Panc1 (cell line): ENCODE results near the gene NBEAL1.

Experiments
- POLR2AphosphoS5 ChIP-seq: IDR thresholded peaks from 2 replicates; pipeline ENCODE4 v1.6.1; 2012; ENCODE audit warnings: mild to moderate bottlenecking, low read depth, low read length, moderate library complexity
- SIN3A ChIP-seq: IDR thresholded peaks from 2 replicates; pipeline ENCODE4 v1.6.1; 2012; ENCODE audit warnings: low read depth, mild to moderate bottlenecking, low read length, moderate library complexity, borderline replicate concordance; ENCODE audit not compliant: insufficient read depth
- TCF7L2 ChIP-seq: IDR thresholded peaks from 2 replicates; pipeline ENCODE4 v1.6.1; 2011; ENCODE audit warnings: mild to moderate bottlenecking, low read depth, low read length, inconsistent platforms
- TF ChIP-seq, protein P1 (sequence below): fragments of 450-650 bp; IDR thresholded peaks from 2 replicates; pipeline ENCODE4 v1.5.1; 2017; ENCODE audit warnings: mild to moderate bottlenecking
- TF ChIP-seq, protein P2 (sequence below), 2 experiments: IDR thresholded peaks; 2 replicates each; pipeline ENCODE4 v1.6.1; 2011 to 2012; ENCODE audit warnings: low read depth in 2 of 2, control low read depth in 1 of 2, low read length in 1 of 2, mild to moderate bottlenecking in 1 of 2, moderate library complexity in 1 of 2; ENCODE audit not compliant: insufficient read depth in 1 of 2

DNA sequence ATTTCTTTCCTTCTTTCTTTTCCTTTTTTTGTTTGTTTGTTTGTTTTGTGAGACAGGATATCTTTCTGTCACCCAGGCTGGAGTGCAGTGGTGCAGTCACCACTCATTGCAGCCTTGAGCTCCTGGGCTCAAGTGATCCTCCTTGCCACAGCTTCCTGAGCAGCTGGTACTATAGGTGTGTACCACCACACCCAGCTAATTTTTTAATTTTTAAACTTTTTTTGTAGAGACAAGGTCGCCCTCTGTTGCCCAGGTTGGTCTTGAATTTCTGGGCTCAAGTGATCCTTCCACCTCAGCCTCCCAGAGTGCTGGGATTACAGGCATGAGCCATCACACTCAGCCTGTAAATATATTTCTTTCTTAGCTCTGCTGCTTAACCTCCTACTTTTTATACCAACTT is 140.7 kb downstream of the NBEAL1 start:
- TF ChIP-seq TCF7L2 (no peak), SIN3A (no peak), POLR2AphosphoS5 (no peak)
- TF ChIP-seq, protein P1, sequence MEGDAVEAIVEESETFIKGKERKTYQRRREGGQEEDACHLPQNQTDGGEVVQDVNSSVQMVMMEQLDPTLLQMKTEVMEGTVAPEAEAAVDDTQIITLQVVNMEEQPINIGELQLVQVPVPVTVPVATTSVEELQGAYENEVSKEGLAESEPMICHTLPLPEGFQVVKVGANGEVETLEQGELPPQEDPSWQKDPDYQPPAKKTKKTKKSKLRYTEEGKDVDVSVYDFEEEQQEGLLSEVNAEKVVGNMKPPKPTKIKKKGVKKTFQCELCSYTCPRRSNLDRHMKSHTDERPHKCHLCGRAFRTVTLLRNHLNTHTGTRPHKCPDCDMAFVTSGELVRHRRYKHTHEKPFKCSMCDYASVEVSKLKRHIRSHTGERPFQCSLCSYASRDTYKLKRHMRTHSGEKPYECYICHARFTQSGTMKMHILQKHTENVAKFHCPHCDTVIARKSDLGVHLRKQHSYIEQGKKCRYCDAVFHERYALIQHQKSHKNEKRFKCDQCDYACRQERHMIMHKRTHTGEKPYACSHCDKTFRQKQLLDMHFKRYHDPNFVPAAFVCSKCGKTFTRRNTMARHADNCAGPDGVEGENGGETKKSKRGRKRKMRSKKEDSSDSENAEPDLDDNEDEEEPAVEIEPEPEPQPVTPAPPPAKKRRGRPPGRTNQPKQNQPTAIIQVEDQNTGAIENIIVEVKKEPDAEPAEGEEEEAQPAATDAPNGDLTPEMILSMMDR = peak; percentile 41
- TF ChIP-seq, protein P2, sequence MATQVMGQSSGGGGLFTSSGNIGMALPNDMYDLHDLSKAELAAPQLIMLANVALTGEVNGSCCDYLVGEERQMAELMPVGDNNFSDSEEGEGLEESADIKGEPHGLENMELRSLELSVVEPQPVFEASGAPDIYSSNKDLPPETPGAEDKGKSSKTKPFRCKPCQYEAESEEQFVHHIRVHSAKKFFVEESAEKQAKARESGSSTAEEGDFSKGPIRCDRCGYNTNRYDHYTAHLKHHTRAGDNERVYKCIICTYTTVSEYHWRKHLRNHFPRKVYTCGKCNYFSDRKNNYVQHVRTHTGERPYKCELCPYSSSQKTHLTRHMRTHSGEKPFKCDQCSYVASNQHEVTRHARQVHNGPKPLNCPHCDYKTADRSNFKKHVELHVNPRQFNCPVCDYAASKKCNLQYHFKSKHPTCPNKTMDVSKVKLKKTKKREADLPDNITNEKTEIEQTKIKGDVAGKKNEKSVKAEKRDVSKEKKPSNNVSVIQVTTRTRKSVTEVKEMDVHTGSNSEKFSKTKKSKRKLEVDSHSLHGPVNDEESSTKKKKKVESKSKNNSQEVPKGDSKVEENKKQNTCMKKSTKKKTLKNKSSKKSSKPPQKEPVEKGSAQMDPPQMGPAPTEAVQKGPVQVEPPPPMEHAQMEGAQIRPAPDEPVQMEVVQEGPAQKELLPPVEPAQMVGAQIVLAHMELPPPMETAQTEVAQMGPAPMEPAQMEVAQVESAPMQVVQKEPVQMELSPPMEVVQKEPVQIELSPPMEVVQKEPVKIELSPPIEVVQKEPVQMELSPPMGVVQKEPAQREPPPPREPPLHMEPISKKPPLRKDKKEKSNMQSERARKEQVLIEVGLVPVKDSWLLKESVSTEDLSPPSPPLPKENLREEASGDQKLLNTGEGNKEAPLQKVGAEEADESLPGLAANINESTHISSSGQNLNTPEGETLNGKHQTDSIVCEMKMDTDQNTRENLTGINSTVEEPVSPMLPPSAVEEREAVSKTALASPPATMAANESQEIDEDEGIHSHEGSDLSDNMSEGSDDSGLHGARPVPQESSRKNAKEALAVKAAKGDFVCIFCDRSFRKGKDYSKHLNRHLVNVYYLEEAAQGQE (IDR thresholded peaks at IDR 0.05; ENCODE audit: insufficient read depth in 1 of 2, low read depth in 2 of 2, low read length in 1 of 2) = no peak
